T-cell (primary cell): ENCODE measurements around the gene TLE3. TPM values are rescaled to one million over a fixed set of nuclear protein-coding genes. Genes with fewer than 3 reads are reported as not detected.

Source experiments
- ATAC-seq, 4 experiments: fragments of 200-7000 bp in 3 of 4; fragments of 150-1000 bp in 1 of 4; cut with Tn5 transposase; replicated peaks in 1 of 4; 1 replicate in 3 of 4; 2 replicates in 1 of 4; pipeline ENCODE4 v1.10.0; 2021; ENCODE audit warnings: moderate library complexity in 3 of 4, mild to moderate bottlenecking in 2 of 4, moderate number of reproducible peaks in 1 of 4
- CTCF ChIA-PET, 2 donors: fragments of 300-600 bp; sonication (Branson Sonifier 250); formaldehyde crosslinking; loops; one replicate each; lab custom pipeline; 2022; ENCODE audit warnings: antibody characterized with exemption in 2 of 2; lab: Charles Lee
- POLR2A ChIA-PET, 2 donors: fragments of 300-600 bp; sonication (Branson Sonifier 250); formaldehyde crosslinking; loops; one replicate each; lab custom pipeline; 2022; ENCODE audit warnings: antibody characterized with exemption in 2 of 2; lab: Charles Lee
- DNase-seq, 35 experiments: peaks; one replicate each; pipeline versions ENCODE4 v3.0.0 to v3.0.0-alpha.2; 2013 to 2023
- H3K27ac ChIP-seq: one replicate; pipeline ENCODE4 v1.5.1; 2013; ENCODE audit warnings: low read length
- H3K27me3 ChIP-seq, 2 experiments: replicated peaks in 1 of 2; 1 replicate in 1 of 2; 2 replicates in 1 of 2; pipeline versions ENCODE4 v1.6.1 to v1.7.0; 2013; ENCODE audit warnings: low read length in 1 of 2, mixed read lengths in 1 of 2; ENCODE audit not compliant: control insufficient read depth in 2 of 2, insufficient read depth in 2 of 2; ENCODE audit errors: extremely low read depth in 1 of 2
- H3K36me3 ChIP-seq, 2 donors: 1 replicate in 1 of 2; 2 replicates in 1 of 2; pipeline versions ENCODE4 v1.6.1 to v1.7.0; 2013; ENCODE audit warnings: low read length in 1 of 2; ENCODE audit not compliant: control insufficient read depth in 2 of 2, insufficient read depth in 1 of 2; ENCODE audit errors: extremely low read depth in 1 of 2
- H3K4me1 ChIP-seq, 2 experiments: 1 replicate in 1 of 2; 2 replicates in 1 of 2; pipeline versions ENCODE4 v1.6.1 to v1.7.0; 2013; ENCODE audit warnings: low read length in 2 of 2, mixed read lengths in 1 of 2; ENCODE audit not compliant: insufficient read depth in 2 of 2, control insufficient read depth in 1 of 2; ENCODE audit errors: extremely low read depth in 1 of 2
- H3K4me3 ChIP-seq, 2 donors: 1 replicate in 1 of 2; 2 replicates in 1 of 2; pipeline versions ENCODE4 v1.5.1 to v1.7.0; 2013; ENCODE audit warnings: mild to moderate bottlenecking in 2 of 2, low read length in 1 of 2, moderate library complexity in 1 of 2; ENCODE audit not compliant: control insufficient read depth in 1 of 2; ENCODE audit errors: extremely low read depth in 1 of 2
- H3K9me3 ChIP-seq: 2 replicates; pipeline ENCODE4 v1.7.0; 2013
- H3K27ac Mint-ChIP-seq, 2 donors: one replicate each; pipeline ENCODE4 v1.8.0; 2020 to 2021; ENCODE audit warnings: mild to moderate bottlenecking in 2 of 2, mixed read lengths in 2 of 2
- H3K27me3 Mint-ChIP-seq, 2 donors: one replicate each; pipeline ENCODE4 v1.8.0; 2021 to 2022; ENCODE audit warnings: mixed read lengths in 2 of 2
- H3K36me3 Mint-ChIP-seq: one replicate; pipeline ENCODE4 v1.8.0; 2021; ENCODE audit warnings: mixed read lengths
- H3K4me1 Mint-ChIP-seq, 3 donors: one replicate each; pipeline ENCODE4 v1.8.0; 2020 to 2022; ENCODE audit warnings: mixed read lengths in 3 of 3, mild to moderate bottlenecking in 1 of 3
- H3K4me3 Mint-ChIP-seq, 3 donors: one replicate each; pipeline ENCODE4 v1.8.0; 2020 to 2022; ENCODE audit warnings: mild to moderate bottlenecking in 3 of 3, mixed read lengths in 3 of 3, moderate library complexity in 3 of 3
- H3K9me3 Mint-ChIP-seq, 3 donors: one replicate each; pipeline ENCODE4 v1.8.0; 2020 to 2022; ENCODE audit warnings: mixed read lengths in 3 of 3
- WGBS: methylation state at CpG from one replicate; pipeline ENCODE4 v1.1.5; 2013; ENCODE audit warnings: missing lambda C conversion rate; ENCODE audit not compliant: insufficient coverage; 5-methylcytosine and 5-hydroxymethylcytosine counted together
- total RNA-seq, 35 experiments: library from RNA in 6 of 35; stranded (reverse) in 6 of 35; fragments of 120-200 nt in 1 of 35; gene quantifications; one replicate each; pipeline versions ENCODE4 v1.2.1 to v1.2.4 and lab custom pipeline; 2013 to 2026

TLE3 gene
- total RNA-seq, 5 donors from 2014 or later (not counting 1 experiment from before 2014, with no cell fraction given), result 99.2 to 174 (median 160) TPM

GRCh38 chr15:70120958-70121623, 23.4 kb upstream of the TLE3 start:
- no peaks in the 10 kb centered on the region for H3K9me3 Mint-ChIP-seq
- no peaks in the 10 kb centered on the region for H3K36me3 Mint-ChIP-seq
- ChIA-PET POLR2A (no interaction called here), CTCF (no interaction called here)
- no peaks in the 10 kb centered on the region for H3K36me3 ChIP-seq
- no peak overlapping the region for H3K27ac ChIP-seq
- DNase-seq (no peak), ATAC-seq (no peak)
- no peak overlapping the region for H3K27ac Mint-ChIP-seq
- H3K9me3 ChIP-seq, result no peaks in the 10 kb centered on the region
- H3K4me3 ChIP-seq, result no peak overlapping the region
- 18% methylated on average over 1 of the region's 10 CpGs for WGBS
- H3K4me3 Mint-ChIP-seq, result no peak overlapping the region
- H3K27me3 Mint-ChIP-seq, result peaks cover 4 to 16% of the 10 kb centered on the region in 2 donors
- no peaks in the 10 kb centered on the region for H3K4me1 ChIP-seq
- peaks cover 0 to 18% of the 10 kb centered on the region in 2 experiments for H3K27me3 ChIP-seq
- no peaks in the 10 kb centered on the region for H3K4me1 Mint-ChIP-seq

- H3K4me1 Mint-ChIP-seq, result no peaks in the 10 kb centered on the region
- POLR2A ChIA-PET, result no interaction called here
- Histone ChIP-seq H3K4me3 (no peak overlapping the region), H3K9me3 (no peaks in the 10 kb centered on the region), H3K36me3 (no peaks in the 10 kb centered on the region), H3K27ac (no peak overlapping the region), H3K4me1 (no peaks in the 10 kb centered on the region), H3K27me3 (peaks cover 0 to 13% of the 10 kb centered on the region in 2 experiments)
- H3K27me3 Mint-ChIP-seq, result peaks cover 10 to 13% of the 10 kb centered on the region in 2 donors
- H3K9me3 Mint-ChIP-seq, result no peaks in the 10 kb centered on the region
- no peak overlapping the region for H3K27ac Mint-ChIP-seq
- CTCF ChIA-PET, result no interaction called here
- H3K4me3 Mint-ChIP-seq, result no peak overlapping the region
- WGBS, result 85% methylated on average over 4 of the region's 5 CpGs
- no peak for ATAC-seq
- no peak for DNase-seq
- H3K36me3 Mint-ChIP-seq, result no peaks in the 10 kb centered on the region
These were observed 22.3 kb upstream of the TLE3 start for GRCh38 chr15:70119911-70120508.

DNA sequence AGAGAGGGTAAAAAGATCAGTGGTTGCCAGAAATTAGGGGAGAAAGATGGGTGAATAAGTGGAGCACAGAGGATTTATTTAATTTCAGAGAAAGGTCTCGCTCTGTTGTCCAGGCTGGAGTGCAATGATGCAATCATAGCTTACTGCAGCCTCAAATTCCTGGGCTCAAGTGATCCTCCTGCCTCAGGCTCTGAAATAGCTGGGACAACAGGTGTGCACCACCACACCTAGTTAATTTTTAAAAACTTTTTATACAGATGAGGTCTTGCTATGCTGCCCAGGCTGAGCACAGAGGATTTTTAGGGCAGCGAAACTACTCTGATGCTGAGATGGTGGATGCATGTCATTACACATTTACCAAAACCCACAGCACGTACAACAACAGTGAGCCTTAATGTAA, 20.9 kb upstream of the TLE3 start:
- Histone ChIP-seq H3K27me3 (peaks cover 0 to 10% of the 10 kb centered on the region in 2 experiments), H3K36me3 (no peaks in the 10 kb centered on the region), H3K4me3 (no peak overlapping the region), H3K9me3 (no peaks in the 10 kb centered on the region), H3K27ac (no peak overlapping the region), H3K4me1 (no peaks in the 10 kb centered on the region)
- ATAC-seq (no peak), DNase-seq (no peak)
- no peaks in the 10 kb centered on the region for H3K9me3 Mint-ChIP-seq
- H3K4me3 Mint-ChIP-seq, result no peak overlapping the region
- peaks cover 8 to 13% of the 10 kb centered on the region in 2 donors for H3K27me3 Mint-ChIP-seq
- ChIA-PET POLR2A (no interaction called here), CTCF (no interaction called here)
- H3K27ac Mint-ChIP-seq, result no peak overlapping the region
- 86% methylated on average over 1 of the region's 3 CpGs for WGBS
- peaks cover 0 to 5% (median 0%) of the 10 kb centered on the region in 3 donors for H3K4me1 Mint-ChIP-seq
- no peaks in the 10 kb centered on the region for H3K36me3 Mint-ChIP-seq

- H3K4me1 ChIP-seq, result peaks cover 0 to 3% of the 10 kb centered on the region in 2 experiments
- Mint-ChIP-seq H3K4me1 (peaks cover 0 to 5% (median 0%) of the 10 kb centered on the region in 3 donors), H3K27ac (no peak overlapping the region), H3K4me3 (no peak overlapping the region), H3K36me3 (no peaks in the 10 kb centered on the region), H3K27me3 (peaks cover 8 to 17% of the 10 kb centered on the region in 2 donors), H3K9me3 (no peaks in the 10 kb centered on the region)
- ATAC-seq (no peak), DNase-seq (no peak)
- peaks cover 0 to 14% of the 10 kb centered on the region in 2 experiments for H3K27me3 ChIP-seq
- CTCF ChIA-PET, result no interaction called here
- H3K27ac ChIP-seq, result no peak overlapping the region
- 73% methylated on average over 2 of the region's 3 CpGs for WGBS
- no peak overlapping the region for H3K4me3 ChIP-seq
- POLR2A ChIA-PET, result no interaction called here
- no peaks in the 10 kb centered on the region for H3K36me3 ChIP-seq
- no peaks in the 10 kb centered on the region for H3K9me3 ChIP-seq
These were observed 18.6 kb upstream of the TLE3 start for GRCh38 chr15:70116317-70116716.

DNA sequence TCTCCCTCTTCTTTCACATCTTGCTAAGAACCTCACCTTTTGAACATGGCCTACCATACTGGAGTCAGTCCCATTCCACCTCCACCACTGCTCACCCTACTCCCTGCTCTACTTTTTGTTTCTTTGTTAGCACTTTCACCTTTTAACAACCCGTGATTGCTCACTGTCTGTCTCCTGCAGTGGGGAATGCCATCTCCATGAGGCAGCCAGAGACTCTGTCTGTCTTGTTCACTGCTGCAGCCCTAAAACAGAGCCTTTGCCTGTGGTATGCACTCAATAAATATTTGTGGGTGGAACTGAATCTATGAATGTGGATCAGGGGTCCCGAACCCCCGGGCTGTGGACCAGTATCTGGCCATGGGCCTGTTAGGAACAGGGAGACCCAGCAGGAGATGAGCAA, 16.5 kb upstream of the TLE3 start:
- DNase-seq, result no peak
- peaks cover 8 to 17% of the 10 kb centered on the region in 2 donors for H3K27me3 Mint-ChIP-seq
- no peak overlapping the region for H3K27ac ChIP-seq
- CTCF ChIA-PET, result no interaction called here
- H3K36me3 Mint-ChIP-seq, result no peaks in the 10 kb centered on the region
- no peak overlapping the region for H3K27ac Mint-ChIP-seq
- H3K27me3 ChIP-seq, result peaks cover 0 to 14% of the 10 kb centered on the region in 2 experiments
- ATAC-seq, result no peak
- H3K36me3 ChIP-seq, result no peaks in the 10 kb centered on the region
- no peak overlapping the region for H3K4me3 Mint-ChIP-seq
- H3K9me3 ChIP-seq, result no peaks in the 10 kb centered on the region
- no peak overlapping the region for H3K4me3 ChIP-seq
- no peaks in the 10 kb centered on the region for H3K9me3 Mint-ChIP-seq
- peaks cover 0 to 5% (median 0%) of the 10 kb centered on the region in 3 donors for H3K4me1 Mint-ChIP-seq
- POLR2A ChIA-PET, result no interaction called here
- WGBS, result 56% methylated on average over 1 of the region's 3 CpGs
- peaks cover 0 to 3% of the 10 kb centered on the region in 2 experiments for H3K4me1 ChIP-seq

- Mint-ChIP-seq H3K4me3 (no peak overlapping the region), H3K4me1 (peaks cover 0 to 5% (median 0%) of the 10 kb centered on the region in 3 donors), H3K27ac (no peak overlapping the region), H3K36me3 (no peaks in the 10 kb centered on the region), H3K27me3 (peaks cover 8 to 17% of the 10 kb centered on the region in 2 donors), H3K9me3 (no peaks in the 10 kb centered on the region)
- Histone ChIP-seq H3K4me1 (peaks cover 0 to 3% of the 10 kb centered on the region in 2 experiments), H3K9me3 (no peaks in the 10 kb centered on the region), H3K36me3 (no peaks in the 10 kb centered on the region), H3K4me3 (no peak overlapping the region), H3K27ac (no peak overlapping the region), H3K27me3 (peaks cover 0 to 14% of the 10 kb centered on the region in 2 experiments)
- WGBS, result 39% methylated on average over 7 of the region's 7 CpGs
- ChIA-PET CTCF (no interaction called here), POLR2A (no interaction called here)
- ATAC-seq (no peak), DNase-seq (peak in 1 of 35 experiments; percentile 27)
These were observed 15.6 kb upstream of the TLE3 start for GRCh38 chr15:70113304-70113700.
